ENCODE data around the gene QSOX1.

GRCh38 chr1:180198611-180199010 is 43.9 kb downstream of the QSOX1 start:
- TF ChIP-seq POLR2AphosphoS5 (IDR thresholded peaks at IDR 0.05) (no peak), CTCF (IDR thresholded peaks at IDR 0.05) (no peak), EP300 (IDR thresholded peaks at IDR 0.05) (no peak), POLR2A (IDR thresholded peaks at IDR 0.05) (no peak)

Data from stomach (tissue), 4 donors.